Measurements from ENCODE around the gene LIF. TPM values are rescaled to one million over a fixed set of nuclear protein-coding genes. Genes with fewer than 3 reads are reported as not detected.

LIF gene
- total and polyA plus RNA-seq, 7 donors = 0.28 to 10.3 (median 1.6) TPM

GRCh38 chr22:30233582-30233981, 13.0 kb downstream of the LIF start:
- intact Hi-C loops (cut with DNase I) = no loop called here
- WGBS, 2 donors = 95 to 97% methylated on average over 6 of the region's 6 CpGs
- no peak for TF ChIP-seq POLR2AphosphoS5 (IDR thresholded peaks at IDR 0.05)
- TF ChIP-seq EP300 (IDR thresholded peaks at IDR 0.05) = no peak
- no peak for TF ChIP-seq POLR2A (IDR thresholded peaks at IDR 0.05)
- no peaks in the 10 kb centered on the region for H3K9me3 ChIP-seq
- no peak overlapping the region for H3K4me3 ChIP-seq
- no peak overlapping the region for H3K27ac ChIP-seq
- no peaks in the 10 kb centered on the region for H3K36me3 ChIP-seq
- H3K27me3 ChIP-seq = no peaks in the 10 kb centered on the region
- peaks cover 0 to 16% (median 15%) of the 10 kb centered on the region in 4 donors for H3K4me1 ChIP-seq
- DNase-seq = no peak

GRCh38 chr22:30232716-30233218, 13.8 kb downstream of the LIF start:
- Histone ChIP-seq H3K9me3 (no peaks in the 10 kb centered on the region), H3K27me3 (no peaks in the 10 kb centered on the region), H3K4me3 (no peak overlapping the region), H3K27ac (no peak overlapping the region), H3K36me3 (no peaks in the 10 kb centered on the region), H3K4me1 (peaks cover 0 to 16% (median 15%) of the 10 kb centered on the region in 4 donors)
- TF ChIP-seq EP300 (IDR thresholded peaks at IDR 0.05) (no peak), POLR2AphosphoS5 (IDR thresholded peaks at IDR 0.05) (no peak), POLR2A (IDR thresholded peaks at IDR 0.05) (no peak), CTCF (IDR thresholded peaks at IDR 0.05) (no peak)
- DNase-seq = no peak
- intact Hi-C loops (cut with DNase I) = no loop called here
- 63 to 72% methylated on average over 17 of the region's 17 CpGs for WGBS, 2 donors

- no peak for TF ChIP-seq CTCF (IDR thresholded peaks at IDR 0.05)
- no peak for TF ChIP-seq POLR2A (IDR thresholded peaks at IDR 0.05)
- TF ChIP-seq EP300 (IDR thresholded peaks at IDR 0.05) = no peak
- no peak for TF ChIP-seq POLR2AphosphoS5 (IDR thresholded peaks at IDR 0.05)
- H3K4me3 ChIP-seq = no peak overlapping the region
- peaks cover 0 to 14% (median 13%) of the 10 kb centered on the region in 4 donors for H3K4me1 ChIP-seq
- no peaks in the 10 kb centered on the region for H3K9me3 ChIP-seq
- no peak for DNase-seq
- intact Hi-C loops (cut with DNase I) = no loop called here
- H3K36me3 ChIP-seq = no peaks in the 10 kb centered on the region
- 90% methylated on average over 9 of the region's 9 CpGs for WGBS, 2 donors
- H3K27me3 ChIP-seq = no peaks in the 10 kb centered on the region
- no peak overlapping the region for H3K27ac ChIP-seq
Observed at GRCh38 chr22:30230787-30231461, 15.6 kb downstream of the LIF start.

GRCh38 chr22:30230330-30230729, 16.2 kb downstream of the LIF start:
- Histone ChIP-seq H3K36me3 (no peaks in the 10 kb centered on the region), H3K27me3 (no peaks in the 10 kb centered on the region), H3K27ac (no peak overlapping the region), H3K9me3 (no peaks in the 10 kb centered on the region), H3K4me1 (peaks cover 0 to 8% (median 7%) of the 10 kb centered on the region in 4 donors), H3K4me3 (no peak overlapping the region)
- intact Hi-C loops (cut with DNase I) = no loop called here
- TF ChIP-seq CTCF (IDR thresholded peaks at IDR 0.05) (no peak), EP300 (IDR thresholded peaks at IDR 0.05) (no peak), POLR2AphosphoS5 (IDR thresholded peaks at IDR 0.05) (no peak), POLR2A (IDR thresholded peaks at IDR 0.05) (no peak)
- no peak for DNase-seq
- 94 to 95% methylated on average over 3 of the region's 3 CpGs for WGBS, 2 donors

GRCh38 chr22:30228509-30229359, 17.8 kb downstream of the LIF start:
- no peak for DNase-seq
- TF ChIP-seq EP300 (IDR thresholded peaks at IDR 0.05) (no peak), POLR2A (IDR thresholded peaks at IDR 0.05) (no peak), POLR2AphosphoS5 (IDR thresholded peaks at IDR 0.05) (no peak), CTCF (IDR thresholded peaks at IDR 0.05) (no peak)
- Histone ChIP-seq H3K4me3 (no peak overlapping the region), H3K9me3 (no peaks in the 10 kb centered on the region), H3K4me1 (no peaks in the 10 kb centered on the region), H3K27ac (no peak overlapping the region), H3K36me3 (no peaks in the 10 kb centered on the region), H3K27me3 (no peaks in the 10 kb centered on the region)
- intact Hi-C loops (cut with DNase I) = no loop called here
- 77 to 80% methylated on average over 21 of the region's 21 CpGs for WGBS, 2 donors
